ENCODE results near the gene ARRDC2. TPM values are rescaled to one million over a fixed set of nuclear protein-coding genes. Genes with fewer than 3 reads are reported as not detected.

ARRDC2 gene
- total and polyA plus RNA-seq, 2 of the 13 experiments (the other 11 are each of a cell fraction or from before 2014, with no cell fraction given) = 2.1 to 3.4 TPM

- TF ChIP-seq NFE2 (CRISPR knock-in tag; IDR thresholded peaks at IDR 0.05) (no peak), REXO4 (CRISPR knock-in tag; IDR thresholded peaks at IDR 0.05; ENCODE audit: borderline replicate concordance) (no peak), MLX (CRISPR knock-in tag; IDR thresholded peaks at IDR 0.05) (no peak), ZXDC (CRISPR knock-in tag; IDR thresholded peaks at IDR 0.05) (no peak), PHF5A (CRISPR knock-in tag; IDR thresholded peaks at IDR 0.05; ENCODE audit: low read depth, unreplicated experiment) (no peak), CTCF (CRISPR knock-in tag; IDR thresholded peaks at IDR 0.05) (peak; percentile 97), PAXIP1 (CRISPR knock-in tag; conservative IDR thresholded peaks at IDR 0.05) (0 out of 2 replicates have a peak, but pooled peaks have one; percentile 15), ZC3H4 (CRISPR knock-in tag; IDR thresholded peaks at IDR 0.05; ENCODE audit: borderline replicate concordance) (no peak), ZNF772 (CRISPR knock-in tag; IDR thresholded peaks at IDR 0.05) (0 out of 2 replicates have a peak, but pooled peaks have one; percentile 20), HIC2 (CRISPR knock-in tag; IDR thresholded peaks at IDR 0.05; ENCODE audit: low read depth) (no peak), ELF3 (CRISPR knock-in tag; IDR thresholded peaks at IDR 0.05) (peak; percentile 59), ZNF782 (CRISPR knock-in tag; IDR thresholded peaks at IDR 0.05; ENCODE audit: borderline replicate concordance) (no peak), ZBTB43 (CRISPR knock-in tag; conservative IDR thresholded peaks at IDR 0.05) (no peak), ERF (CRISPR knock-in tag; IDR thresholded peaks at IDR 0.05) (no peak), LCORL (IDR thresholded peaks at IDR 0.05) (no peak), LCORL (CRISPR knock-in tag; IDR thresholded peaks at IDR 0.05) (peak; percentile 63; the same call in 1 of the 2 replicates), ARNT (IDR thresholded peaks at IDR 0.05) (no peak), ZNF224 (CRISPR knock-in tag; IDR thresholded peaks at IDR 0.05) (no peak)
These were observed 50.4 kb downstream of the ARRDC2 start (continued) for GRCh38 chr19:18058208-18059009.
